Astrocyte of the hippocampus (primary cell): ENCODE measurements around the gene SHOC1.
"Not testable (repeated sequence)": the region's sequence is repeated elsewhere in the genome, so short reads cannot be mapped to it uniquely, and the experiment has no call there.

Experiments
- DNase-seq: peaks from one replicate; pipeline ENCODE4 v3.0.0; 2011; ENCODE audit warnings: low read depth, low spot score

The SHOC1 gene

GRCh38 chr9:111794835-111795556 is at the start of gene SHOC1:
SHOC1 (minus strand) TSS chr9:111794937; CDS start chr9:111791418, 3,519 bp downstream.
- DNase-seq = no peak

- no peak for DNase-seq
Measured at GRCh38 chr9:111843971-111844370, 49.2 kb upstream of the SHOC1 start.

- DNase-seq = no peak
Measured at GRCh38 chr9:111842313-111842712, 47.6 kb upstream of the SHOC1 start.

GRCh38 chr9:111840442-111840841 is 45.7 kb upstream of the SHOC1 start:
- no peak for DNase-seq

GRCh38 chr9:111839987-111840386 is 45.2 kb upstream of the SHOC1 start:
- DNase-seq = no peak

DNA sequence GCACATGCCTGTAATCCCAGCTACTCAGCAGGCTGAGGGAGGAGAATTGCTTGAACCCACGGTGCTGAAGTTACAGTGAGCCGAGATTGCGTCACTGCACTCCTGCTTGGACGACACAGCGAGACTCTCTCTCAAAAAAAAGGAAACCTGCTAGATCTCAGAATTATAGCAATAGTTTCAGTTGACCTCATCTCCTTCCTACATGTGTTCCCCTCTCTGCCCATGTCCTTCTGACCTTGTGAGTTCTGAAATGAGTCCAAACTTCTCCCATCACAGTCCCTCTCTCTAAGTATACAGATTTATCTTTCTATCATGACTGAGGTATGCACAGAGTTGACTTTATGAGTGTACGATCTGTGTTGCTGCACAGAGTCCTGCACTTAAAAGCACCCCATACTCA is 44.6 kb upstream of the SHOC1 start:
- DNase-seq = no peak

DNA sequence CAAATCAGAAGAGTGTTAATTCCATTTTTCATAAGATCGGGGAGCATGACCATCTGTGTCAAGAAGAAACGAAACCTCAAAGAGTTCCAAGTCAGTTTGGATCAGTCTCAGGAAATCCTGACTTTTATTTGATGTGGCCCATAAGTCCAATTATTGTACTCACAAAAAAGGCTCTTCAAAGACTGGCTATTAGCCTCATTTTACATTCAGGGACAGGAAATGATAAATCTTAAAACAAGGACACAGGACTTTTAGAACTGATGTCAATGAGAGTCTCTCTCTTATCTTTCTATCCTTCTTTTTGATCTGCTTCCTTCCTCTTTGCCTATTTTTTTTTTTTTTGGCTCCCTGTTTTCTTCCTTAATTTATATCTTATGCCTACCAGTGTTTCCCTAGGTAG is 43.7 kb upstream of the SHOC1 start:
- no peak for DNase-seq

DNA sequence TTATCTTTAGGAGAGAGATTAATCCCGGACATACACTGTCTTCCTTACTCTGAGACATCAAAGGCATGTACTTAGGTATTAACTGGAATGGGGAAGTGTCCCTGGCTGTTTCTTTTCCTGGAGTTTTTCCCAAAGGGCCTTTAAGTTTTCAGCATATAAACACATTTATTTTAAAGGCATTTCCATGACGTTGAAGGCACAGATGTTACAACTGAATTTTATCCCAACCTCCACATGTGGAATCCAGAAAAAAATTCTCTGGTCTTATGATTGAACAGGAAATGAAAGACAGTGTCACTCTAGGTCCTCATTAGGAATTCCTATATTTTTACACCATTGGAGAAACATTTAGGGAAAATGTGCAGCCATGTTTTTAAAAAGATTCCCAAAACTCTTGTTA is 41.6 kb upstream of the SHOC1 start:
- no peak for DNase-seq

DNA sequence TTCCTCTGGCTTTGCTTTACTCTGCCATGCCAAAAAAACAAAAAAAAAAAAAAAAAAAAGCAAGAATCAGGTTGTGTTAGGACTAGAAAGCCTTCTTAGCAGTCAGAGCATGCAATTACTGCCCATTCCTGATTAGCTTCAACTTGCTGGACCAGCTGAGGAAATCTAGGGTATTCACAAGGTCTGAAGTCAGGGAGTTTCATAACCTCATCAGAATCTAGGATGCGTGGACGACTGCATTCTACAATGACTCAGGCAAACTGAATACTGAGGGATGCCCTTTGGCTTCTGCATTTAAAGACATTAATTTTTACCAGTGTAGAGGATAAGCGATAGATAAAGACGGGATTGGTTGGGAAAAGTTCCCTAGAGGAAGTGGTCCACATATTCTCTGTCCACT is 39.2 kb upstream of the SHOC1 start:
- DNase-seq = no peak

- no peak for DNase-seq
Measured at GRCh38 chr9:111832449-111832848, 37.7 kb upstream of the SHOC1 start.

DNA sequence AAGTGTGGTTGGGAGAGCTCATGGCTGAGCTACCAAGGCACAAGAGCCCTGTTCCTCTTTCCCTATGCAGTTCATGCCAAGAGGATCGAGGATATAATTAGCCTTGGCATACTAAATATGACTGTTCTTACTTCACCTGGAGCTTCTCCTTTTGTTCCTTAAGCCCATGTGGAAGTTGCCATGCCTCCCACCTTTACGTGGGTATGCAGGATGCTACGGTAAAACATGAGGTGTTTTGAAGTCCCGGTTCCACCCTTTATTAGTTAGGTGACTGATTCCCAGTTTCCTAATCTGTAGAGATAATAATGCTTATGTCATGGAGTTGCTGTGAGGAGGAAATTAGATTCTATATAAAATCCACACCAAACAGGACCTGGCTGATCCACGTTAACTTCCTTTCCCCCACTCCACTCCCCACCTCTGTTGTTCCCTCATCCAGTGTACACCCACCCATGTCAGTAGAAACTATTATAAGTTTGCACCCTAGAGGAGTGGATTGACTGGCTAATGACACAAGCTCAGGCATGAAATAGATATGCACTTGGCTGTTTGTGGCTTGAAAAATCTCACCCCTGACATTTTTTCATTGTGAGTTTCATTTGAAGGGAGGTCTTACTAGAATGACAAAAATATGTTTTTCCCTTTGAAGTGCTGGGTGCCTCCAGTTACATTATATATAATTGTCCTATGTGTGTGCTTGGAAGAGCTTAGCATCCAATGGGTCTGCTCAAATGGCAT is 36.8 kb upstream of the SHOC1 start:
- no peak for DNase-seq

- no peak for DNase-seq
Measured at GRCh38 chr9:111828193-111828592, 33.5 kb upstream of the SHOC1 start.

DNA sequence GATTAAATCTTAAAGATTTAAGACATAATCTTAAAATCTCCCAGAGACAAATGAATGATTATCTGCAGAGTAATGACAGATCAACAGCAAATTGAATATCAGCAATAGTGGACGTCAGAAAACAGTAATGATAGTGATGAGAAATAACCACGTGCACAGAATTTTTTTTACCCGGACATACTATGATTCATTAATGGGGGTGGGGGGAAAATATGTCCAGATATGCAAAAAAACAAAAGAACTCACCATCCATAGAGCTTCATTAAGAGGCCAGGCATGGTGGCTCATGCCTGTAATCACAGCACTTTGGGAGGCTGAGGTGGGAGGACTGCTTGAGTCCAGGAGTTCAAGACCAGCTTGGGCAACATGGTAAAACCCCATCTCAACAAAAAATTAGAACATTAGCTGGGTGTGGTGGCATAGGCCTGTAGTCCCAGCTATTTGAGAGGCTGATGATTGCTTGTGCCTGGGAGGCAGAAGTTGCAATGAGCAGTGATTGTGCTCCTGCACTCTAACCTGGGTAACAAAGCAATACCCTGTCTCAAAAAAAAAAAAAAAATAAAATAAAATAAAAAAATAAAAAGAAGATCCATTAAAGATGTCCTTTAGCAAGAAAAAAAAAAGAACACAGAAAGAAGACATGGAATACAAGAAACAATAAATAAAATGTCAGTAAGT is 30.9 kb upstream of the SHOC1 start:
- no peak for DNase-seq

DNA sequence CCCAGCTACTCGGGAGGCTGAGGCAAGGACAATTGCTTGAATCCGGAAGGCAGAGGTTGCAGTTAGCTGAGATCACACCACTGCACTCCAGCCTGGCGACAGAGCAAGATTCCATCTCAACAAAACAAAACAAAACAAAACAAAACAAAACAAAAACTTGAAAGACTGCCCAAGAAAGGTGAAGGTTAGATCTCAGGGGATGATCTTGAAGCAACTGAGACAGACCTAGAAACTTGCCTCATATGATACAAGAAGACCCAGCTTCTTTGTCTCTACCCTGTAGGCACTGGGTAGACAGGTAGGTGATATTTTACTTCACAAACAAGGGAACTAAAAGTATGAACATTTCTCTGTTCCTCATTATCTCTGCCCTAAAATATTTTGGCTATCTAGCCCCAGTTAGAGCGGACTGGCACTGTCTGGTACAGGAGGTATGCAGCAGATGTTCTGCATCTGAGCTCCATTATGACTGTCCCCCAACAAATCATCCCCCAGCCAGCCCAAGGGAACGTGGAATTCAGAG is 26.3 kb upstream of the SHOC1 start:
- no peak for DNase-seq

DNA sequence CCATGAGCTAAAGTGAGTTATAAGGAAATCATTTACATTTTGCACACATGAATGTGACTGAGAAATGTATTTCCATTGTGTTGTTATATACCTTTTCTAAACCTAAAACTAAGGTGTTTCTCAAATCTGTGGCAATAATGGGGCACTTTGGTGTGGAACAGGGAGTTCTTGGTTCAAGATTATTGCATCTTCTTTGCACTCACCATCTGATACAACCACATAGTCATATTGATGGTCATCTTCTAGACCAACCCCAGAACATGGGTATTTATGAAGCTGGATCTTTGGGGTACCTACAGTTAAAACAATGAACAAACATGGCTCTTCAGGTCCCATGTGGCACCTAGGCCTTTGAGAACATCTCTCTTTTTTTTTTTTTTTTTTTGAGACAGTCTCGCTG is 24.6 kb upstream of the SHOC1 start:
- no peak for DNase-seq

GRCh38 chr9:111815285-111816070 is 20.7 kb upstream of the SHOC1 start:
- no peak for DNase-seq

- no peak for DNase-seq
Measured at GRCh38 chr9:111812337-111812736, 17.6 kb upstream of the SHOC1 start.

- no peak for DNase-seq
Measured at GRCh38 chr9:111810908-111811307, 16.2 kb upstream of the SHOC1 start.

- DNase-seq = not testable (repeated sequence)
Measured at GRCh38 chr9:111810415-111810814, 15.7 kb upstream of the SHOC1 start.

DNA sequence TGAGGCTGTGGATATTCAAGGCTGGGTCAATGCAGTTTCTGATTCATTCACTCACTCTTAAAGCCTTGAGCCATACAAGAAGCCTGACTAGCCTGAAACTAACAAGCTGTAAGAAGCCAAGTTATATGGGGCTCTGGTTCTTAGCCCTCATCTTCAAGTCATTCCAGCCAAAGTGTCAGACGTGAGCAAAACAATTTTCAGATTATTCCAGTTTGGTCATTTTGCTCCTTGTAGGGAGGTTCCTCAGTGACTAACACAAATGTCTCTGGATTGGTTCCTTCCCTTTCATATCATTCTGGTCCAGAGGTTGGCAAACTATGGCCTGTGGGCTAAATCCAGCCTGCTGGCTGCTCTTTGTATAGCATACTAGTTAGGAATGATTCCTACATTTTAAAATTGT is 12.5 kb upstream of the SHOC1 start:
- DNase-seq = no peak

GRCh38 chr9:111806259-111806658 is 11.5 kb upstream of the SHOC1 start:
- DNase-seq = no peak

GRCh38 chr9:111805830-111806241 is 11.1 kb upstream of the SHOC1 start:
- peak; percentile 29 for DNase-seq
